KMS-11 (cell line): ENCODE results near the gene ZMYM4.
A peak's percentile ranks its signal among the peaks of the same experiment; 100 is the strongest.

ENCODE experiments used
- H2AFZ ChIP-seq: fragments of 200-600 bp; sonication (generic); 2 replicates; pipeline ENCODE4 v1.6.1; 2016; ENCODE audit warnings: antibody characterized with exemption, mixed run types, low read depth
- H3K27ac ChIP-seq: fragments of 200-600 bp; sonication (generic); 2 replicates; pipeline ENCODE4 v1.6.1; 2016; ENCODE audit warnings: mild to moderate bottlenecking, mixed run types
- H3K27me3 ChIP-seq: fragments of 200-600 bp; sonication (generic); 2 replicates; pipeline ENCODE4 v1.6.1; 2017; ENCODE audit warnings: mild to moderate bottlenecking, low read depth, mixed run types, moderate library complexity; ENCODE audit not compliant: insufficient read depth
- H3K36me3 ChIP-seq: fragments of 200-600 bp; sonication (generic); 2 replicates; pipeline ENCODE4 v1.6.1; 2017; ENCODE audit warnings: mild to moderate bottlenecking, mixed run types; ENCODE audit not compliant: insufficient read depth
- H3K4me1 ChIP-seq: fragments of 200-600 bp; sonication (generic); 2 replicates; pipeline ENCODE4 v1.6.1; 2016; ENCODE audit warnings: mild to moderate bottlenecking, low read depth, mixed run types; ENCODE audit not compliant: poor library complexity, severe bottlenecking
- H3K4me2 ChIP-seq: fragments of 200-600 bp; sonication (generic); 2 replicates; pipeline ENCODE4 v1.7.0; 2016; ENCODE audit warnings: mild to moderate bottlenecking, mixed run types
- H3K4me3 ChIP-seq: fragments of 200-600 bp; sonication (generic); IDR thresholded peaks from 2 replicates; pipeline ENCODE4 v1.6.1; 2017; ENCODE audit warnings: low read depth, low read length, mixed read lengths; ENCODE audit not compliant: insufficient read depth
- H3K79me2 ChIP-seq: fragments of 200-600 bp; sonication (generic); 2 replicates; pipeline ENCODE4 v1.6.1; 2016; ENCODE audit warnings: low read depth, mixed run types; ENCODE audit not compliant: insufficient read depth
- H3K9ac ChIP-seq: fragments of 200-600 bp; sonication (generic); 2 replicates; pipeline ENCODE4 v1.6.1; 2016; ENCODE audit warnings: mild to moderate bottlenecking, mixed run types
- H4K20me1 ChIP-seq: fragments of 200-600 bp; sonication (generic); 2 replicates; pipeline ENCODE4 v1.6.1; 2016; ENCODE audit warnings: mild to moderate bottlenecking, mixed run types; ENCODE audit not compliant: insufficient read depth
- CTCF ChIP-seq: fragments of 200-600 bp; sonication (generic); conservative IDR thresholded peaks from 2 replicates; pipeline ENCODE4 v1.6.1; 2017; ENCODE audit warnings: low read depth, mild to moderate bottlenecking, antibody characterized with exemption, low read length, moderate library complexity, mixed read lengths

The ZMYM4 gene

GRCh38 chr1:35288761-35289160 lies 20.3 kb downstream of the ZMYM4 start:
- no peak overlapping the region for H3K9ac ChIP-seq
- H4K20me1 ChIP-seq, result no peaks in the 10 kb centered on the region
- H3K36me3 ChIP-seq, result no peaks in the 10 kb centered on the region
- H2AFZ ChIP-seq, result no peak overlapping the region
- H3K79me2 ChIP-seq, result no peaks in the 10 kb centered on the region
- H3K4me3 ChIP-seq, result no peak overlapping the region
- TF ChIP-seq CTCF, result no peak
- no peaks in the 10 kb centered on the region for H3K4me1 ChIP-seq
- H3K4me2 ChIP-seq, result no peak overlapping the region
- no peak overlapping the region for H3K27ac ChIP-seq
- H3K27me3 ChIP-seq, result no peaks in the 10 kb centered on the region

- no peaks in the 10 kb centered on the region for H3K27me3 ChIP-seq
- H4K20me1 ChIP-seq, result no peaks in the 10 kb centered on the region
- H3K9ac ChIP-seq, result no peak overlapping the region
- no peak overlapping the region for H3K4me2 ChIP-seq
- H3K4me3 ChIP-seq, result no peak overlapping the region
- no peaks in the 10 kb centered on the region for H3K79me2 ChIP-seq
- H2AFZ ChIP-seq, result no peak overlapping the region
- no peaks in the 10 kb centered on the region for H3K4me1 ChIP-seq
- no peak for TF ChIP-seq CTCF
- H3K27ac ChIP-seq, result no peak overlapping the region
- H3K36me3 ChIP-seq, result no peaks in the 10 kb centered on the region
Measured at GRCh38 chr1:35290452-35290851, 21.9 kb downstream of the ZMYM4 start.

- peaks cover 20% of the 10 kb centered on the region for H3K4me1 ChIP-seq
- no peak overlapping the region for H2AFZ ChIP-seq
- no peak overlapping the region for H3K9ac ChIP-seq
- no peaks in the 10 kb centered on the region for H4K20me1 ChIP-seq
- no peak for TF ChIP-seq CTCF
- H3K36me3 ChIP-seq, result no peaks in the 10 kb centered on the region
- H3K79me2 ChIP-seq, result no peaks in the 10 kb centered on the region
- no peak overlapping the region for H3K27ac ChIP-seq
- H3K27me3 ChIP-seq, result no peaks in the 10 kb centered on the region
- H3K4me2 ChIP-seq, result no peak overlapping the region
- no peak overlapping the region for H3K4me3 ChIP-seq
Measured at GRCh38 chr1:35294809-35295208, 26.3 kb downstream of the ZMYM4 start.

- Histone ChIP-seq H4K20me1 (no peaks in the 10 kb centered on the region), H3K4me1 (peaks cover 20% of the 10 kb centered on the region), H3K4me3 (no peak overlapping the region), H2AFZ (no peak overlapping the region), H3K36me3 (no peaks in the 10 kb centered on the region), H3K27me3 (no peaks in the 10 kb centered on the region), H3K27ac (no peak overlapping the region), H3K9ac (no peak overlapping the region), H3K4me2 (no peak overlapping the region), H3K79me2 (no peaks in the 10 kb centered on the region)
- TF ChIP-seq CTCF, result no peak
Measured at GRCh38 chr1:35297886-35298285, 29.4 kb downstream of the ZMYM4 start.

- H3K4me1 ChIP-seq, result peaks cover 20% of the 10 kb centered on the region
- no peaks in the 10 kb centered on the region for H3K36me3 ChIP-seq
- H3K79me2 ChIP-seq, result no peaks in the 10 kb centered on the region
- H3K27me3 ChIP-seq, result no peaks in the 10 kb centered on the region
- no peak overlapping the region for H3K4me2 ChIP-seq
- H3K9ac ChIP-seq, result no peak overlapping the region
- no peaks in the 10 kb centered on the region for H4K20me1 ChIP-seq
- TF ChIP-seq CTCF, result 0 out of 2 replicates have a peak, but pooled peaks have one; percentile 28
- no peak overlapping the region for H3K4me3 ChIP-seq
- H2AFZ ChIP-seq, result no peak overlapping the region
- H3K27ac ChIP-seq, result no peak overlapping the region
Measured at GRCh38 chr1:35298464-35298863, 30.0 kb downstream of the ZMYM4 start.
